ENCODE measurements around the gene ARR3. TPM values are rescaled to one million over a fixed set of nuclear protein-coding genes. Genes with fewer than 3 reads are reported as not detected.

Gene ARR3
- total RNA-seq, 1 donor from 2014 or later: not detected

- DNase-seq (ENCODE audit: low read depth): no peak
- TF ChIP-seq, protein P1, sequence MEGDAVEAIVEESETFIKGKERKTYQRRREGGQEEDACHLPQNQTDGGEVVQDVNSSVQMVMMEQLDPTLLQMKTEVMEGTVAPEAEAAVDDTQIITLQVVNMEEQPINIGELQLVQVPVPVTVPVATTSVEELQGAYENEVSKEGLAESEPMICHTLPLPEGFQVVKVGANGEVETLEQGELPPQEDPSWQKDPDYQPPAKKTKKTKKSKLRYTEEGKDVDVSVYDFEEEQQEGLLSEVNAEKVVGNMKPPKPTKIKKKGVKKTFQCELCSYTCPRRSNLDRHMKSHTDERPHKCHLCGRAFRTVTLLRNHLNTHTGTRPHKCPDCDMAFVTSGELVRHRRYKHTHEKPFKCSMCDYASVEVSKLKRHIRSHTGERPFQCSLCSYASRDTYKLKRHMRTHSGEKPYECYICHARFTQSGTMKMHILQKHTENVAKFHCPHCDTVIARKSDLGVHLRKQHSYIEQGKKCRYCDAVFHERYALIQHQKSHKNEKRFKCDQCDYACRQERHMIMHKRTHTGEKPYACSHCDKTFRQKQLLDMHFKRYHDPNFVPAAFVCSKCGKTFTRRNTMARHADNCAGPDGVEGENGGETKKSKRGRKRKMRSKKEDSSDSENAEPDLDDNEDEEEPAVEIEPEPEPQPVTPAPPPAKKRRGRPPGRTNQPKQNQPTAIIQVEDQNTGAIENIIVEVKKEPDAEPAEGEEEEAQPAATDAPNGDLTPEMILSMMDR (conservative IDR thresholded peaks at IDR 0.05; ENCODE audit: low read depth, low read length): no peak
- H3K4me3 ChIP-seq (ENCODE audit: low read depth, low read length): no peak overlapping the region
Observed at GRCh38 chrX:70279081-70279480, 10.9 kb downstream of the ARR3 start.

DNA sequence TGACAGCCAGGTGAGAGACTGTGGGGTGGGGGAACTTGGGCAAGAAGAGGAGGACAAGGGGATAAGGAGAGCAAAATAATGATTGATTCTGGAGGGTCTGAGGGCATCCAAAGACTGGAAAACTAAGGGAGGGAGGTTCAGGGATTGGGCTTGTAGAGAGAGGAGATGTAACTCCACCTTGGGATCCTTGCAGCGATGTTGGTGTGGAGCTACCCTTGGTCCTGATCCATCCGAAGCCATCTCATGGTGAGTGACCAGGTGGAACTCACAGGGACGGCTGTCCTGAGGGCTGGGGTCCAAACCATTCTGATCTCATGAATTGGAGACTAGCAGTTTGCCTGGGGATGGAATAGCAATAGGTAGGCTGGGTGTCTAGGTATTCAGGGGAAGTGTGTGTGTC is 12.4 kb downstream of the ARR3 start:
- DNase-seq (ENCODE audit: low read depth): no peak
- TF ChIP-seq, protein P1 (conservative IDR thresholded peaks at IDR 0.05; ENCODE audit: low read depth, low read length): no peak
- no peak overlapping the region for H3K4me3 ChIP-seq (ENCODE audit: low read depth, low read length)

- TF ChIP-seq, protein P1 (conservative IDR thresholded peaks at IDR 0.05; ENCODE audit: low read depth, low read length): no peak
- DNase-seq (ENCODE audit: low read depth): no peak
- no peak within 1 kb of the TSS for H3K4me3 ChIP-seq (ENCODE audit: low read depth, low read length)
Observed at GRCh38 chrX:70281951-70282350, 13.8 kb downstream of the ARR3 start, which contains the start of gene RAB41. RAB41 (plus strand) TSS chrX:70282172; CDS start chrX:70282218, 46 bp downstream.

GRCh38 chrX:70289168-70289792 is 21.1 kb downstream of the ARR3 start:
- TF ChIP-seq, protein P1 (conservative IDR thresholded peaks at IDR 0.05; ENCODE audit: low read depth, low read length): no peak
- H3K4me3 ChIP-seq (ENCODE audit: low read depth, low read length): peak overlapping the region; percentile 76
- DNase-seq (ENCODE audit: low read depth): no peak

DNA sequence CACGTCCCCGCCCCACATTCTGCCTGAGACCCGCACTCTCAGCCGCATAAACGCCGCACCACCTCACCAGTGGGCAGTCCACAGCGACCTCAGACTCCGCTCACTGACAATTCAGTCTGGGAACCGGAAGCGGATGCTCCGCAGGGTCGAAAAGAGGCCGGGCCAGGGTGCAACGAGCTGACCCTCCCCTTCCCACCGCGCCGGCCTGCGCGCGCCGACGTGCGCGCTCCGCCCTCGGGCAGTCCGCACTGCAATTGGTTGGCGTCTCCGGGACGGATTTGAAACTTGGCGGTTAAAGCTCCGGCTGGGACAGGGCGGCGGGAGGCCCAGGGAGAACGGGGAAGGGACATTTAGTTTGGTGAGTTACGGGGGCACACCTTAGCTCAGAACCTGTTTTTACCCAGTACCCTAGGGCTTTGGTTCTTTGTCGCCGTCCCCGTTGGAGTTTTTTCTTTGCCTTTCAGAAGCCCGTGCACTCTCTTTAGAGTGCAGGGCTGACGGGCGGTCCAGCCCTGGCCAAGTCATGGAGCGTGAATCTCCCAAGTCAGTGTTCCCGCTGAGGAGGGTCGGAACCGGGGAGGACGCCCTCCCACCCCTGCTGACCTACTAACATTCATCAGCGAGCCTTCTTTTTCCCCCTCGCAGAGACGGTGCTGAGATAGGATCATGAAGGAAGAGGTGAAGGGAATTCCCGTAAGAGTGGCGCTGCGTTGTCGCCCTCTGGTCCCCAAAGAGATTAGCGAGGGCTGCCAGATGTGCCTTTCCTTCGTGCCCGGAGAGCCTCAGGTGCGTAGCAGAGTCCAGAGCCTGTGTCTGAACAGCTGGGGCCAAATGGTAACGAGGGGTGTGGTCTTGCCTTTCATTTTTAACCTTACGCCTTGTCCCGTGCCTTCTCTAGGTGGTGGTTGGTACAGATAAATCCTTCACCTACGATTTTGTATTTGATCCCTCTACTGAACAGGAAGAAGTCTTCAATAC is 21.9 kb downstream of the ARR3 start, which contains the start of the genes KIF4A and PDZD11:
TSS of gene KIF4A (plus strand) at position 312 of the 978 bp plus-strand sequence. CDS start at position 667, 355 bp downstream.
TSS of gene PDZD11 (minus strand) at position 135 of the 978 bp plus-strand sequence. CDS start 586 bp downstream, outside the sequence.
- no peak for DNase-seq (ENCODE audit: low read depth)
- TF ChIP-seq, protein P1 (conservative IDR thresholded peaks at IDR 0.05; ENCODE audit: low read depth, low read length): no peak
- peak within 1 kb of the TSS; percentile 76 for H3K4me3 ChIP-seq (ENCODE audit: low read depth, low read length)

- TF ChIP-seq, protein P1 (conservative IDR thresholded peaks at IDR 0.05; ENCODE audit: low read depth, low read length): no peak
- no peak for DNase-seq (ENCODE audit: low read depth)
- H3K4me3 ChIP-seq (ENCODE audit: low read depth, low read length): no peak overlapping the region
Observed at GRCh38 chrX:70292788-70293187, 24.7 kb downstream of the ARR3 start.

Measured in epithelial cell of proximal tubule (primary cell).